Measurements from ENCODE around the gene SLC66A3.

- TF ChIP-seq POLR2A (IDR thresholded peaks at IDR 0.05), result no peak
- TF ChIP-seq CTCF (IDR thresholded peaks at IDR 0.05), result no peak
- no peak for TF ChIP-seq EP300 (IDR thresholded peaks at IDR 0.05)
Measured at GRCh38 chr2:11200651-11201050, 45.4 kb downstream of the SLC66A3 start.
